Central memory CD4-positive, alpha-beta T cell (primary cell): ENCODE data around the gene FBXO46.
"Not testable (repeated sequence)": the region's sequence is repeated elsewhere in the genome, so short reads cannot be mapped to it uniquely, and the experiment has no call there.

Experiments
- DNase-seq: peaks from one replicate; pipeline ENCODE4 v3.0.0; 2022

Gene FBXO46

DNA sequence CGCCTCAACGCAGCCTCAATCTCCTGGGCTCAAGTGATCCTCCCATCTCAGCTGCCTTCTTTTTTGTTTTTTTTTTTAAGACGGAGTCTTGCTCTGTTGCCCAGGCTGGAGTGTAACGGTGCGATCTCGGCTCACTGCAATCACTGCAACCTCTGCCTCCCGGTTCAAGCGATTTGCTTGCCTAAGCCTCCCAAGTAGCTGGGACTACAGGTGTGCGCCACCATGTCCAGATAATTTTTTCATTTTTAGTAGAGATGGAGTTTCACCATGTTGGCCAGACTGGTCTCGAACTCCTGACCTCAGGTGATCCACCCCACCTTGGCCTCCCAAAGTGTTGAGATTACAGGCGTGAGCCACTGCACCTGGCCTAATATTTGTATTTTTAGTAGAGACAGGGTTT is 10.6 kb downstream of the FBXO46 start:
- DNase-seq = not testable (repeated sequence)

GRCh38 chr19:45717983-45718650 is 12.6 kb downstream of the FBXO46 start:
- no peak for DNase-seq

GRCh38 chr19:45717131-45717982 is 13.3 kb downstream of the FBXO46 start:
- DNase-seq = peak; percentile 98

GRCh38 chr19:45716359-45717130 is 14.2 kb downstream of the FBXO46 start:
- DNase-seq = no peak

GRCh38 chr19:45715139-45715538 is 15.6 kb downstream of the FBXO46 start:
- DNase-seq = no peak

- no peak for DNase-seq
Observed at GRCh38 chr19:45713141-45713540, 17.6 kb downstream of the FBXO46 start.

DNA sequence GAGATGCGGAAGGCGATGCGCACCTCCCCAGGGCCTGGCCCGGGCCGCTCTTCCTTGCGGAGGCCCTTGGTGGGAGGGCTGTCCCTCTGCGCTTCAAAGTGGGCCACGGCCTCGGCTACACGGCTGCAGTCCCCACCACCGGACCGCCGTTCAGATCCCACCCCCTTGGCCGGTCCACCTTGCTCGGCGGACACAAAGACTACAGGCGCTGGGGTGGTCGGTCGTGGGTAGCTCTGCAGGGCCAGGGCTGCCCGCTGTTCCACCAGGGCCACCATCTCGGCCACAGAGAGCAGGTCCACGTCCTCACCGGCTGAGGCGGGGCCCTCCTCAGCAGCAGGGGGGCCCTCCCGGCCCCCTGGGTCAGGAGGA is 18.0 kb downstream of the FBXO46 start:
- DNase-seq = no peak

DNA sequence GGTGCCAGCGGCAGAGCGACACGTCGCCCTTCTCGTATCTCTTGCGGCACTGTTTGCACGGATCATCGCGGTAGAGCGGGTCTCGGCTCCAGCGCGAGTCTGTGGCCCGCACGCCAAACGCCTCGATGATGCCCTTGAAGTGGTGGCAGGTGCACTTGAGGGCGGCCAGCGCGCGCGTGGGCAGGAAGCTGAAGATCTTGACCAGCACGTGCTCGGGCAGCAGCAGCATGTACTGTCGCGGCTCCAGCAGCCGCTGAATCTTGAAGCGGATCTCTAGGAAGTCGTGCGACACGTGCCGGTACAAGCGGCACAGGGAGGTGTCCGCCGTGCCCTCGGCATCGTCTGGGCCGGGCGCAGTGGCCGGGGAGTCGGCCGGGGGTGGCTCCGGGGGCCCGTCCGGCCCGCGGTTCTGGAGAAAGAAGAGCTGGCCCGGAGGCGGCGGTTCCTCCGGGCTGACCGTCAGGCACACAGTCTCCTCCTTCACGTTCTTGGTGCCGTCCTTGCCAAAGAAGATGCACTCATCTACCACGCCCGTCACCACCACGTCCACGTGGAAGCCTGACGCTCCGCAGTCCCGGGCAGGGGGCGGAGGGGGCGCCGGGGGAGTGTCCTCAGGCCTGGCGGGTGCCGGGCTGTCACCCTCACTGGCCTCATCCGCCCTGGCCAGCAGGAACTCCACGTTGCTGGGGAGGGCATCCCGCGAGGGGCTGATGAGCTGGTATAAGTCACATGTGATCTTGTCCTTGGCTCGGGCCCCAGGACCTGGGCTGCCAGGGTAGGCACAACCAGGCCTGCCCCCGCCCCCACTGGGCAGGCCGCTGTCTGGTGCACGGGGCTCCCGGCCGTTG is 18.6 kb downstream of the FBXO46 start:
- DNase-seq = no peak

GRCh38 chr19:45710356-45711130 is 20.2 kb downstream of the FBXO46 start:
- DNase-seq = no peak

- no peak for DNase-seq
Observed at GRCh38 chr19:45705710-45706415, 24.8 kb downstream of the FBXO46 start.

DNA sequence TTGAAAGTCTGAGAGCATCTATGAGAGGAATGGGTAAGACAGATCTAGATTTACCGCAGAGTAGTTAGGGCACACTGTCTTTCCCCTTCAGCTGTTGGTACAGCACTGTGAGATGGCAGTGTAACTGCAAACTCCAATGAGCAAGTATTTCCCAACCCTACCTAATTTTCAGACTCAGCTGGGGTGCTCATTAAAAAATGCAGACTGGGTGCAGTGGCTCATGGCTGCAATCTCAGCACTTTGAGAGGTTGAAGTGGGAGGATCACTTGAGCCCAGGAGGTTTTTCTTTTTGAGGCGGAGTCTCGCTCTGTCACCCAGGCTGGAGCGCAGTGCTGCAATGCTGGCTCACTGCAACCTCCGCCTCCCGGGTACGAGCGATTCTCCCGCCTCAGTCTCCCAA is 25.6 kb downstream of the FBXO46 start:
- DNase-seq = no peak

DNA sequence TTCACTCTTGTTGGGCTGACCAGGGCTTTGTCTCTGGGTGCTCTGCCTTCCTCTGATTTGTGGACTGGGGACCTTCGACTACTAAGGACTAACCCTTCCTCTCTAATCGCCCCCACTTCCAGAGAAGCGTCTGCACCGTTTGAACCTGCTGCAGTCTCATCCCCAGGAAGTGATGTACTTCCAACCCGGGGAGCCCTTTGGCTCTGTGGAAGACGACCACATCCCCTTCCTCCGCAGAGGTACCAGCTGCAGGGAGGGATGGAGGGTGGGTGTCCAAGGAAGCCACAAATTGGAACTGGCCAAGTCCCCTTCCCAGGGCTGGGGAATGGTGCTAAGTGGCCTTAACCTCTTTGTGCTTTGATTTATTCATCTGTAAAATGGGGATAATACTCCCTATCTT is 29.0 kb downstream of the FBXO46 start:
- no peak for DNase-seq

- peak; percentile 65 for DNase-seq
Observed at GRCh38 chr19:45693106-45693788, 37.4 kb downstream of the FBXO46 start.

- DNase-seq = peak; percentile 99
Observed at GRCh38 chr19:45692187-45693105, 38.2 kb downstream of the FBXO46 start, which contains the start of gene QPCTL. QPCTL (plus strand) TSS chr19:45692666; CDS start chr19:45692704, 38 bp downstream.

DNA sequence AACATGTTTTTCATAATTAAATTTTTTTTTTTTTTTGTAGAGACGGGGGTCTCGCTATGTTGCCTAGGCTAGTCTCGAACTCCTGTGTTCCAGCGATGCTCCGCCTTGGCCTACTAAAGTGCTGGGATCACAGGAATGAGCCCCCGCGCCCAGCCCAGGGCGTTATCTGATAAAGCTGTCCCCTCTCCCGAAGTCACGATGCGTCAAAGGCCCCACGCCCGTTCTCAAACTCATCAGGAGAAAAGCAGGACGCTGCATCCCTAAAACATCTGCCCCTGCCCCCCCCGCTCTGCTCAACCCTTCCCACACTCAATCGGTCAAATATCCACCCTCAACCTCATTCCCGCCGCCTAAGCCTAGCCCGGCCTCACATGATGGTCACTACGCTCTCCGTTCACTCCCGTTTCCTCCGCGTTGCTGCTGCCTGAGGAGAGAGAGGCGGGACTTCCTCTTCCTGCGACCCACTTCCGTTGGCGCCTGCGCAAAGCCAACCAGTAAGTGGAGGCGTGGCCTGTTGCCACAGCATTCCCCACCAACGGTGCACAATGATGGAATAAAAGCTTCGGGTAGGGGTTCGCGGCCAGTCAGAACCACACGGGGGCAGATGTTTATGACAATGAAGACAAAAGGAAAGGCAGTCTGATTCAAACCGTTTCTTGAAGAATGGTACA is 39.0 kb downstream of the FBXO46 start, which contains the start of gene SNRPD2:
SNRPD2 (minus strand) TSS at position 438 of the 671 bp plus-strand sequence; CDS start at position 373, 65 bp downstream.
- DNase-seq = peak; percentile 93

- DNase-seq = no peak
Observed at GRCh38 chr19:45687599-45687998, 43.1 kb downstream of the FBXO46 start.

DNA sequence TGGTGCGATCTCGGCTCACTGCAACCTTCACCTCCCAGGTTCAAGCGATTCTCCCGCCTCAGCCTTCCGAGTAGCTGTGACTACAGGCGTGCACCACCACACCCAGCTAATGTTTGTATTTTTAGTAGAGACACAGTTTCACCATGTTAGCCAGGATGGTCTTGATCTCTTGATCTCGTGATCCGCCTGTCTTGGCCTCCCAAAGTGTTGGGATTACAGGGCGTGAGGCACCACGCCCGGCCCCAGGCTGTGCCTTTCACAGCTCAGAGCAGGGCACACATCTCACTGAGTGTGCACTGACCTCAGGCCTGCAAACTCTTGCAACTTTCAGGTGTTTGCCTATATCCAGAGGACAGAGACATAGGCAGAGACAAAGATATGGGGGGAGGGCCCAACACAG is 45.7 kb downstream of the FBXO46 start:
- not testable (repeated sequence) for DNase-seq

DNA sequence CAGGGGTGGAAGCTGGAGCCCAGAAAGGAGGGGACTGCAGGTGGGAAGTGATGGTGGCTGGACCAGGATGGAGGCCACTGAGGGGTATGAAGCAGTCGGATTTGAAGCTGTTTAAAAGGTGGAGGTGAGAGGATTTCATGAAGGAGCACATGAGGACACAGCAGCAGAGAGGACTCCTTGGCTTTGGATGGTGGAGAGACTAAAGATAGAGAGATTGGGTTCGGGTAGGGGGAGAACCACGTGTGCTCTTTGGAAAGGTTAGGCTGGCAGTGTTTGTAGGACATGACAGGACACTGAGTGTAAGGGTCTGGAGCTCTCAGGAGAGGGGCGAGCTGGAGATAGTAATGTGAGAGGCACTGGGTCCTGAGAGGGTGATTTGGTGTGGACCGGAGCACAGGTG is 47.8 kb downstream of the FBXO46 start:
- no peak for DNase-seq
